GM23248 (cell line): ENCODE data around the gene CD300LG. TPM values are rescaled to one million over a fixed set of nuclear protein-coding genes. Genes with fewer than 3 reads are reported as not detected.

Experiments
- DNase-seq: peaks from one replicate; pipeline ENCODE4 v3.0.0-alpha.2; 2015
- H2AFZ ChIP-seq: fragments of 200-600 bp; sonication (generic); 2 replicates; pipeline ENCODE4 v1.6.1; 2016; ENCODE audit warnings: antibody characterized with exemption
- H3F3A ChIP-seq: fragments of 200-600 bp; sonication (generic); 2 replicates; pipeline ENCODE4 v1.6.1; 2016; ENCODE audit warnings: mild to moderate bottlenecking, antibody characterized with exemption, mixed run types; ENCODE audit not compliant: insufficient read depth
- H3K27ac ChIP-seq: fragments of 200-600 bp; sonication (generic); 2 replicates; pipeline ENCODE4 v1.5.1; 2016; ENCODE audit warnings: mild to moderate bottlenecking
- H3K27me3 ChIP-seq: fragments of 200-600 bp; sonication (generic); replicated peaks from 2 replicates; pipeline ENCODE4 v1.6.1; 2016; ENCODE audit warnings: mild to moderate bottlenecking; ENCODE audit not compliant: insufficient read depth
- H3K36me3 ChIP-seq: fragments of 200-600 bp; sonication (generic); 2 replicates; pipeline ENCODE4 v1.6.1; 2016; ENCODE audit warnings: low read depth, mild to moderate bottlenecking
- H3K4me1 ChIP-seq: fragments of 200-600 bp; sonication (generic); 2 replicates; pipeline ENCODE4 v1.6.1; 2016; ENCODE audit warnings: mild to moderate bottlenecking; ENCODE audit not compliant: insufficient read depth
- H3K4me2 ChIP-seq: fragments of 200-600 bp; sonication (generic); one replicate; pipeline ENCODE4 v1.6.1; 2016; ENCODE audit warnings: mild to moderate bottlenecking; ENCODE audit not compliant: unreplicated experiment
- H3K4me3 ChIP-seq: fragments of 200-600 bp; sonication (generic); 2 replicates; pipeline ENCODE4 v1.5.1; 2016; ENCODE audit warnings: mild to moderate bottlenecking
- H3K79me2 ChIP-seq: fragments of 200-600 bp; sonication (generic); 2 replicates; pipeline ENCODE4 v1.6.1; 2016; ENCODE audit warnings: mild to moderate bottlenecking; ENCODE audit not compliant: insufficient read depth
- H3K9ac ChIP-seq: fragments of 200-600 bp; sonication (generic); 2 replicates; pipeline ENCODE4 v1.6.1; 2016; ENCODE audit warnings: mild to moderate bottlenecking
- H3K9me2 ChIP-seq: fragments of 200-600 bp; sonication (generic); 2 replicates; pipeline ENCODE4 v1.6.1; 2016; ENCODE audit warnings: mixed run types, mild to moderate bottlenecking, moderate library complexity; ENCODE audit not compliant: insufficient read depth
- H3K9me3 ChIP-seq: fragments of 200-600 bp; sonication (generic); one replicate; pipeline ENCODE4 v1.6.1; 2017; ENCODE audit warnings: low read depth
- H4K20me1 ChIP-seq: fragments of 200-600 bp; sonication (generic); 2 replicates; pipeline ENCODE4 v1.6.0; 2016; ENCODE audit not compliant: insufficient read depth
- EZH2 ChIP-seq: fragments of 200-600 bp; sonication (generic); IDR thresholded peaks from 2 replicates; pipeline ENCODE4 v1.6.1; 2018; ENCODE audit warnings: antibody characterized with exemption, mild to moderate bottlenecking; ENCODE audit not compliant: insufficient read depth, poor library complexity, severe bottlenecking
- EZH2phosphoT487 ChIP-seq: fragments of 200-600 bp; sonication (generic); IDR thresholded peaks from 2 replicates; pipeline ENCODE4 v1.6.1; 2018; ENCODE audit warnings: antibody characterized with exemption, moderate library complexity, mild to moderate bottlenecking, low read depth; ENCODE audit not compliant: insufficient read depth
- WGBS, 2 experiments: methylation state at CpG; one replicate each; pipeline ENCODE4 v1.1.6; 2015 to 2017; ENCODE audit warnings: low lambda C conversion rate in 2 of 2, low coverage in 1 of 2; ENCODE audit errors: missing lambda C conversion rate in 2 of 2; 5-methylcytosine and 5-hydroxymethylcytosine counted together
- in situ Hi-C: fragments of 300-500 bp; cut with MboI; formaldehyde crosslinking; loops from 2 replicates; pipeline ENCODE4 v1.15.0; 2020
- polyA plus RNA-seq: library from polyadenylated mRNA; unstranded; fragments of >200 nt; fragmentation: Nextera tagmentation; extraction: Ambion mirVana; gene quantifications from 2 replicates; pipeline ENCODE4 v1.2.1, GENCODE V29; 2016
- total RNA-seq: library from RNA; depleted of rRNA; stranded (reverse); fragments of >200 nt; shearing (Covaris generic); gene quantifications from 2 replicates; pipeline ENCODE4 v1.2.3, GENCODE V29; 2014

CD300LG gene
- total and polyA plus RNA-seq, 2 experiments from 2014 or later: not detected

- no peaks in the 10 kb centered on the region for H3K79me2 ChIP-seq
- H3K4me1 ChIP-seq: no peaks in the 10 kb centered on the region
- no peak overlapping the region for H2AFZ ChIP-seq
- in situ Hi-C loops: no loop called here
- H3K9me3 ChIP-seq: no peaks in the 10 kb centered on the region
- H3K9ac ChIP-seq: no peak overlapping the region
- DNase-seq: no peak
- H3K27ac ChIP-seq: no peak overlapping the region
- H3F3A ChIP-seq: no peaks in the 10 kb centered on the region
- H3K4me2 ChIP-seq: no peak overlapping the region
- no peaks in the 10 kb centered on the region for H4K20me1 ChIP-seq
- H3K4me3 ChIP-seq: no peak overlapping the region
- H3K36me3 ChIP-seq: no peaks in the 10 kb centered on the region; the same call in 1 of the 2 replicates
- H3K9me2 ChIP-seq: no peaks in the 10 kb centered on the region
- WGBS, 2 experiments: 89 to 92% methylated on average over 14 of the region's 14 CpGs
- no peaks in the 10 kb centered on the region for H3K27me3 ChIP-seq
- TF ChIP-seq EZH2phosphoT487 (no peak), EZH2 (no peak)
Measured at GRCh38 chr17:43820759-43821158, 26.2 kb upstream of the CD300LG start.

GRCh38 chr17:43822570-43823190 is 24.3 kb upstream of the CD300LG start:
- no peak for DNase-seq
- no peak for TF ChIP-seq EZH2phosphoT487
- TF ChIP-seq EZH2: no peak
- H3K27me3 ChIP-seq: no peaks in the 10 kb centered on the region
- no peak overlapping the region for H3K4me3 ChIP-seq
- H3K79me2 ChIP-seq: no peaks in the 10 kb centered on the region
- H3K9ac ChIP-seq: no peak overlapping the region
- no peaks in the 10 kb centered on the region for H4K20me1 ChIP-seq
- no peaks in the 10 kb centered on the region for H3F3A ChIP-seq
- H3K27ac ChIP-seq: no peak overlapping the region
- no peak overlapping the region for H2AFZ ChIP-seq
- no peak overlapping the region for H3K4me2 ChIP-seq
- in situ Hi-C loops: no loop called here
- H3K36me3 ChIP-seq: peaks cover 5% of the 10 kb centered on the region; the same call in 1 of the 2 replicates
- 98 to 99% methylated on average over 5 of the region's 5 CpGs for WGBS, 2 experiments
- no peaks in the 10 kb centered on the region for H3K9me3 ChIP-seq
- no peaks in the 10 kb centered on the region for H3K9me2 ChIP-seq
- no peaks in the 10 kb centered on the region for H3K4me1 ChIP-seq

- Histone ChIP-seq H3K79me2 (no peaks in the 10 kb centered on the region), H3K36me3 (peaks cover 5% of the 10 kb centered on the region; the same call in 1 of the 2 replicates), H3K9ac (no peak overlapping the region), H3K27me3 (no peaks in the 10 kb centered on the region), H3K27ac (no peak overlapping the region), H3K4me3 (no peak overlapping the region), H4K20me1 (no peaks in the 10 kb centered on the region), H3K4me1 (no peaks in the 10 kb centered on the region), H3K9me2 (no peaks in the 10 kb centered on the region), H3K9me3 (no peaks in the 10 kb centered on the region), H3K4me2 (no peak overlapping the region), H3F3A (no peaks in the 10 kb centered on the region), H2AFZ (no peak overlapping the region)
- in situ Hi-C loops: no loop called here
- DNase-seq: no peak
- no peak for TF ChIP-seq EZH2
- TF ChIP-seq EZH2phosphoT487: no peak
- WGBS, 2 experiments: 93 to 95% methylated on average over 10 of the region's 10 CpGs
Measured at GRCh38 chr17:43823350-43824084, 23.5 kb upstream of the CD300LG start.

- Histone ChIP-seq H3K9ac (no peak overlapping the region), H4K20me1 (no peaks in the 10 kb centered on the region), H3K9me3 (no peaks in the 10 kb centered on the region), H2AFZ (no peak overlapping the region), H3K4me1 (no peaks in the 10 kb centered on the region), H3K9me2 (no peaks in the 10 kb centered on the region), H3K27ac (no peak overlapping the region), H3K36me3 (peaks cover 5% of the 10 kb centered on the region; the same call in 1 of the 2 replicates), H3K79me2 (no peaks in the 10 kb centered on the region), H3K27me3 (no peaks in the 10 kb centered on the region), H3K4me2 (no peak overlapping the region), H3F3A (no peaks in the 10 kb centered on the region), H3K4me3 (no peak overlapping the region)
- in situ Hi-C loops: no loop called here
- WGBS, 2 experiments: 95 to 96% methylated on average over 11 to 12 of the region's 12 CpGs
- no peak for DNase-seq
- TF ChIP-seq EZH2phosphoT487: no peak
Measured at GRCh38 chr17:43825567-43825966, 21.4 kb upstream of the CD300LG start.
